Measurements from ENCODE around the gene SNHG17. TPM values are rescaled to one million over a fixed set of nuclear protein-coding genes. Genes with fewer than 3 reads are reported as not detected.

SNHG17 gene
- total and polyA plus RNA-seq, 12 donors = 6.4 to 68.0 (median 22.3) TPM

DNA sequence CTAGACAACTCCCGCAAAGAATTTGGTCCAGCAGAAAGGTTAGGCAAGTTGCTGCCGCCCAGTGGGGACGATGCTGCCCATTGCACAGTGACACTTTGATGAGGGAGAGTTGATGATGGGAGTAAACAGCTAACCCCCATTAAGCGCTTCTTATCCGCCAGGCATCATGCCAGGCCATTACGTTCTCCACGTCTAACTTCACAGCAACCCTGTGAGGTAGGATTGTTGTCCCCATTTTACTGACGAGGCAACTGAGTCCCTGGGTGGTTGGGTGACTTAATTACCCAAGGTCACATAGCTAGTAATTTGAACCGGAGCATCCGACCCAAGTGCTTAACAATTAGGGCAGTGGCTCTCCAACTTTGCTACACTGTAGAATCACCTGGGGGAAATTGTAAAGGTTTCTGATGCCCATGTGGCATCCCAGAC lies 38.3 kb upstream of the SNHG17 start:
- Histone ChIP-seq H3K36me3 (replicated peaks in 1 of 2) (no peaks in the 10 kb centered on the region), H3K27me3 (no peaks in the 10 kb centered on the region), H3K4me3 (peak overlapping the region in 3 of 4 donors; percentile 71 to 91 (median 85)), H3K4me1 (replicated peaks in 1 of 2) (peaks cover 5 to 25% of the 10 kb centered on the region in 2 donors), H3K9me3 (replicated peaks in 1 of 3) (no peaks in the 10 kb centered on the region), H3K27ac (peak overlapping the region in 4 of 5 donors; percentile 87 to 97 (median 92))
- TF ChIP-seq POLR2A (IDR thresholded peaks at IDR 0.05) = no peak
- TF ChIP-seq, protein P1, sequence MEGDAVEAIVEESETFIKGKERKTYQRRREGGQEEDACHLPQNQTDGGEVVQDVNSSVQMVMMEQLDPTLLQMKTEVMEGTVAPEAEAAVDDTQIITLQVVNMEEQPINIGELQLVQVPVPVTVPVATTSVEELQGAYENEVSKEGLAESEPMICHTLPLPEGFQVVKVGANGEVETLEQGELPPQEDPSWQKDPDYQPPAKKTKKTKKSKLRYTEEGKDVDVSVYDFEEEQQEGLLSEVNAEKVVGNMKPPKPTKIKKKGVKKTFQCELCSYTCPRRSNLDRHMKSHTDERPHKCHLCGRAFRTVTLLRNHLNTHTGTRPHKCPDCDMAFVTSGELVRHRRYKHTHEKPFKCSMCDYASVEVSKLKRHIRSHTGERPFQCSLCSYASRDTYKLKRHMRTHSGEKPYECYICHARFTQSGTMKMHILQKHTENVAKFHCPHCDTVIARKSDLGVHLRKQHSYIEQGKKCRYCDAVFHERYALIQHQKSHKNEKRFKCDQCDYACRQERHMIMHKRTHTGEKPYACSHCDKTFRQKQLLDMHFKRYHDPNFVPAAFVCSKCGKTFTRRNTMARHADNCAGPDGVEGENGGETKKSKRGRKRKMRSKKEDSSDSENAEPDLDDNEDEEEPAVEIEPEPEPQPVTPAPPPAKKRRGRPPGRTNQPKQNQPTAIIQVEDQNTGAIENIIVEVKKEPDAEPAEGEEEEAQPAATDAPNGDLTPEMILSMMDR (IDR thresholded peaks at IDR 0.05) = peak in 1 of 6 experiments; percentile 7
- WGBS, 4 donors = 8 to 18% (median 12%) methylated on average over 5 to 10 of the region's 10 CpGs
- DNase-seq = peak in 3 of 7 donors; percentile 45 to 71 (median 50)
- intact Hi-C loops (cut with DNase I) = no loop called here

DNA sequence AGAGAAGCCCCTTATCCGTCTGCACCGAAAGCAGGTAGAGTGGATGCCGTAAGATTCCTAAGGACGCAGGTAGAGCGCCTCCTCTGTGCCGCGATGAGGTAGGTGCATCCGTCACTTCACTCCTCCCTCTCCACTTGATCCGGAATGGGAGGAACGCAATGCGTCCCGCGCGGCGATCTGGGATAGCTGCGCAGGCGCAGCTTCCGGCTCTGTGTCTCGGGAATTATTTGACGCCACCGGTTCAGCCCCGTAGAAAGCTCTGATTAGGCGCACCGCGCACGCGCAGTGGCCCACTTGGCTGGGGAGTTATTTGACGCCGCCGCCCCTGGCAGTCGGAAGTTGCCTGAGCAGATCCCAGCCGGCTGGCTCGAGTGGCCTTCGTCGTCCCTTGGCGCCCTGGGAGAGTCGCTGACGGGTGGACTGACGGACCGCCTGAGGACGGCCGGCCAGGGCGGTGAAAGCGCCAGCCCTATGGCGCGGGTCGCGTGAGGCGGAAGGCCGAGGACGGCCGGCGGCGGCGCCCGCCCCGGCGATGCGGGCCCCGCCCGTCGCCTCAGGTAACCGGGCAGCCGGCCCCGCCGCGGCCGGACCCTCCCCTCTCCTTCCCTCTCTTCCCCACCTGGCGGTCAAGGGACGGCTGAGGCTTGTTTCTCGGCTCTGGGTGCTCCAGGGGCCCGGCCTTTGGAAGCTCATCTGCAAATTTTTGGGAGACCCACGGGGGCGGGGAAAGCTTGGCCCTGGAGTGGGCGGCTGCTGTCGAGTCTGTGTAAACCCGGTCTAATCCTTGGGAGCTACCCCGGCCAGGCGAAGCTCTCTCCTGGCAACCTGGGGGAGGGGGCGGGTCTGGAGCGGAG lies 37.6 kb upstream of the SNHG17 start, which contains the start of gene RALGAPB:
Gene RALGAPB, plus strand, starts transcription at position 331 of the 854 bp plus-strand sequence. CDS start 15,590 bp downstream, outside the sequence.
- intact Hi-C loops (cut with DNase I) = no loop called here
- no peaks in the 10 kb centered on the region for H3K9me3 ChIP-seq (replicated peaks in 1 of 3)
- peaks cover 5 to 25% of the 10 kb centered on the region in 2 donors for H3K4me1 ChIP-seq (replicated peaks in 1 of 2)
- peak within 1 kb of the TSS; percentile 76 to 97 (median 91) for H3K27ac ChIP-seq
- TF ChIP-seq, protein P1 (IDR thresholded peaks at IDR 0.05) = peak in 4 of 6 experiments; percentile 24 to 50 (median 34)
- TF ChIP-seq POLR2A (IDR thresholded peaks at IDR 0.05) = peak; percentile 37 to 91
- 0 to 2% (median 1%) methylated on average over 10 to 81 of the region's 81 CpGs for WGBS, 4 donors
- no peaks in the 10 kb centered on the region for H3K27me3 ChIP-seq
- H3K4me3 ChIP-seq = peak within 1 kb of the TSS; percentile 9 to 91 (median 78)
- DNase-seq = peak; percentile 99 to 100 (median 99)
- H3K36me3 ChIP-seq (replicated peaks in 1 of 2) = no peaks in the 10 kb centered on the region

DNA sequence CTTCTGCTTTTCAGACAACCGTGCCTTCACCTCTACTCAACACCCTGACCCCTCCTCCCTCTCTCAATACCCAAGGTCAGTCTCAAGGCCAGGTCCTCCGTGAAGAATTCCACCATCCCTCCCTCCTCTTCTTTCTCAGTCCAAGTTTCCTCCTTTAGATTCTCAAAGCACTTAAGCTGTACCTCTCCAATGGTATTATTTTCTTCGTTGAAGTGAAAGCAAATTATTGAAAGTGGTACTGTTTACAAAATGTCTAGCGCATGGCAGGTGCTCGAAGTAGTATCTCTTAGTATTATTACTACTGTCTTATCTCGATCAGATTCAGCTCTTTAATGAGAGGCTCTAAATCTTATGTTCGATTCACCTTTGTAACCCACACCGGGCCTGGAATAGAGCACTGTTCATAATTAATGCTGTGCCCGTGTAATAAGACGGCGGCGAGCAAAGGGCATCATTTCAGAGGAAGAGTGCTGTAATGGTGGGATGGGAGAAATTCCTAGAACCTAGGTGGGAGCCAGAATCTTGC lies 36.9 kb upstream of the SNHG17 start:
- Histone ChIP-seq H3K36me3 (replicated peaks in 1 of 2) (no peaks in the 10 kb centered on the region), H3K27ac (peak overlapping the region; percentile 52 to 93 (median 91)), H3K9me3 (replicated peaks in 1 of 3) (no peaks in the 10 kb centered on the region), H3K27me3 (no peaks in the 10 kb centered on the region), H3K4me1 (replicated peaks in 1 of 2) (peaks cover 5 to 25% of the 10 kb centered on the region in 2 donors), H3K4me3 (peak overlapping the region in 2 of 4 donors; percentile 71 to 91)
- 11 to 13% (median 11%) methylated on average over 12 of the region's 12 CpGs for WGBS, 4 donors
- no peak for TF ChIP-seq POLR2A (IDR thresholded peaks at IDR 0.05)
- TF ChIP-seq, protein P1 (IDR thresholded peaks at IDR 0.05) = no peak
- DNase-seq = peak in 1 of 7 donors; percentile 32
- intact Hi-C loops (cut with DNase I) = no loop called here

DNA sequence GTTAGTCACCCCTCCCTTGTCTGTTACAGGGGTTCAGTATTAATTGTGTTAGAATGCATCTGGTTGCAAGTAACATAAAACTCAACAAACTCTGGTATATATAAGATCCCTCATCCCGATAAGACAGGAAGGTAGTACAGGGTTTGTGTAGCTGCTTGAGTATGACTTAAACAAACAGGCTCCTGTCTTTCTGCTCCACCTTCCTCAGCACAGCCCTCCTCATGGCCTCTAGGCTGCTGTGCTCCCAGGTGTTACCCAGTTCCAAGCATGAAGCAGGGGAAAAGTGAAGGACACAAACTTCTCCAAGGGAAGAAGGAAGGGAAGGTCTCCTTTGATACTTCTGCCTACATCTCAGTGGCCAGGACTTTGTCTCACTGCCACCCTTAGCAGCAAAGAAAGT lies 36.1 kb upstream of the SNHG17 start:
- H3K4me3 ChIP-seq = no peak overlapping the region
- peak overlapping the region in 2 of 5 donors; percentile 87 to 92 for H3K27ac ChIP-seq
- no peak for DNase-seq
- 80 to 87% (median 85%) methylated on average over 1 of the region's 1 CpG for WGBS, 4 donors
- intact Hi-C loops (cut with DNase I) = no loop called here
- H3K4me1 ChIP-seq (replicated peaks in 1 of 2) = peaks cover 5 to 21% of the 10 kb centered on the region in 2 donors
- TF ChIP-seq, protein P1 (IDR thresholded peaks at IDR 0.05) = no peak
- TF ChIP-seq POLR2A (IDR thresholded peaks at IDR 0.05) = no peak
- no peaks in the 10 kb centered on the region for H3K36me3 ChIP-seq (replicated peaks in 1 of 2)
- H3K9me3 ChIP-seq (replicated peaks in 1 of 3) = no peaks in the 10 kb centered on the region
- H3K27me3 ChIP-seq = no peaks in the 10 kb centered on the region
